ENCODE results near the gene MAGI2. TPM values are rescaled to one million over a fixed set of nuclear protein-coding genes. Genes with fewer than 3 reads are reported as not detected.

Gene MAGI2
- total RNA-seq: 1 to 10 TPM in 3 of 4 donors, under 1 TPM in 1; 0.98 to 4.8 (median 2.5) TPM

DNA sequence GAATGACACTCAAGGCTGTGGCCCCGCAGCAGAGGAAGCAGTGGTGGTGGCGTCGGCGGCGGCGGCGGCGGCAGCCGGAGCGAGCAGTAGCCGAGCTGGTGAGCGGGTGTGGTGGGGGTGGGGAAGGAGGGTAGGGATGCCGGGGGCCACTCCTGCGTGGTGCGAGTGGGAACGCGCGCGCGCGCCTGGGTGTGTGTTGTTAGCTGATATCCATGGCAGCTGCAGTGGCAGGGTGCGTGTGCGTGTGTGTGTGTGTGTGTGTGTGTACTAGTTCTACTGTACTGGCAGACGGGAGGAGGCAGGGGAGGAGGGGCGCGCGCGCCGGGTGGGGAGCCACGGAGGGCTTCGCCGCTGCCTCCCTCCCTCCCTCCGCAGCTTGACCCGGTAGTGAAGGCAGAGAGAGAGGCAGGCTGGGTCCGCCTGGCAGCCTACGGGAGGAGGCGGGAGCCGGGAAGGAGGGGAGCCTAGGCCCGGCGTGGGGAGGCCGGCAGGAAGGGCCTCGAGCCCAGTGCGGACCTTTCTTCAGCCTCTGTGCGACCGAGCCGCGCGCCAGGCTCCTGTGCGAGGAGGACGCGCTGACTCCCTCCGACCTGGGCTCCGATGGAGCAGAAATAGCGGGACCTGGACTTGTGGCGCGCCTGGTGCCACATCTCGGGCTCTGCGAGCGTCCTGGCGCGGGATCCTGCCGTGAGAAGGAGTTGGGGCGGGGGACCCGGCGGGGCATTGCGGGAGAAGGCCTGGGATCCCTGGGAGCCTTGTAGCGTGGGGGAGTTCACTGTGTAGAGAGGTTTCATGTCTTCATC is at the start of gene MAGI2:
MAGI2 (minus strand) TSS at position 110 of the 803 bp plus-strand sequence. CDS start 347 bp downstream, outside the sequence.
- peak within 1 kb of the TSS; percentile 70 for H3K4me3 ChIP-seq
- H3K4me1 ChIP-seq: peaks cover 23% of the 10 kb centered on the region
- no peaks in the 10 kb centered on the region for H3K9me3 ChIP-seq
- H3K36me3 ChIP-seq: no peaks in the 10 kb centered on the region
- TF ChIP-seq POLR2AphosphoS5 (IDR thresholded peaks at IDR 0.05) (peak in 2 of 3 donors; percentile 37 to 62), EP300 (IDR thresholded peaks at IDR 0.05) (no peak), POLR2A (IDR thresholded peaks at IDR 0.05) (peak; percentile 16 to 52)
- TF ChIP-seq, protein P1, sequence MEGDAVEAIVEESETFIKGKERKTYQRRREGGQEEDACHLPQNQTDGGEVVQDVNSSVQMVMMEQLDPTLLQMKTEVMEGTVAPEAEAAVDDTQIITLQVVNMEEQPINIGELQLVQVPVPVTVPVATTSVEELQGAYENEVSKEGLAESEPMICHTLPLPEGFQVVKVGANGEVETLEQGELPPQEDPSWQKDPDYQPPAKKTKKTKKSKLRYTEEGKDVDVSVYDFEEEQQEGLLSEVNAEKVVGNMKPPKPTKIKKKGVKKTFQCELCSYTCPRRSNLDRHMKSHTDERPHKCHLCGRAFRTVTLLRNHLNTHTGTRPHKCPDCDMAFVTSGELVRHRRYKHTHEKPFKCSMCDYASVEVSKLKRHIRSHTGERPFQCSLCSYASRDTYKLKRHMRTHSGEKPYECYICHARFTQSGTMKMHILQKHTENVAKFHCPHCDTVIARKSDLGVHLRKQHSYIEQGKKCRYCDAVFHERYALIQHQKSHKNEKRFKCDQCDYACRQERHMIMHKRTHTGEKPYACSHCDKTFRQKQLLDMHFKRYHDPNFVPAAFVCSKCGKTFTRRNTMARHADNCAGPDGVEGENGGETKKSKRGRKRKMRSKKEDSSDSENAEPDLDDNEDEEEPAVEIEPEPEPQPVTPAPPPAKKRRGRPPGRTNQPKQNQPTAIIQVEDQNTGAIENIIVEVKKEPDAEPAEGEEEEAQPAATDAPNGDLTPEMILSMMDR (IDR thresholded peaks at IDR 0.05): no peak
- peaks cover 23% of the 10 kb centered on the region for H3K27me3 ChIP-seq
- peak within 1 kb of the TSS; percentile 95 for H3K27ac ChIP-seq
- WGBS: 2% methylated on average over 27 of the region's 67 CpGs
- DNase-seq (ENCODE audit: low spot score in 2 of 2): peak; percentile 90 to 91

DNA sequence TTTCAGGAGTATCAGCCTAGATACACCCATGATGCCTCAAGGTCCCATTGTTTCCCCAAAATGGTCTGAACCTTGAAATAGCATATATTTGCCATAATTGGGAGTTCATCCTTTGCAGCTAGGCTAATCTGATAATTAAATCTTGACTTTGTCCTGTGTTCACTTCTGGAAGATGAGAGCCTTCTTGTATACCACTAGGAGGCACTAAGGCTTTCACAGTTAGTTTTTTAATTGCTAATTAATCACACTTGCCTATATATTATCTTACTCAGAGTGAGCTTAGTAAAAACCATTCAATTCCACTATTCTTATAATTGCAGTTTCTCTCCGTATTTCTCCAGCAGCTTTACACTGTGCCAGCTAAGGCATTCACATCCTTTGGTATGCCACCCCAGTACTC is 48.7 kb upstream of the MAGI2 start:
- Histone ChIP-seq H3K4me3 (no peak overlapping the region), H3K4me1 (no peaks in the 10 kb centered on the region), H3K27me3 (no peaks in the 10 kb centered on the region), H3K27ac (no peak overlapping the region), H3K36me3 (no peaks in the 10 kb centered on the region), H3K9me3 (no peaks in the 10 kb centered on the region)
- WGBS: 83% methylated on average over 1 of the region's 1 CpG
- no peak for DNase-seq (ENCODE audit: low spot score in 2 of 2)
- TF ChIP-seq POLR2AphosphoS5 (IDR thresholded peaks at IDR 0.05) (no peak), EP300 (IDR thresholded peaks at IDR 0.05) (no peak), POLR2A (IDR thresholded peaks at IDR 0.05) (no peak)
- TF ChIP-seq, protein P1 (IDR thresholded peaks at IDR 0.05): no peak

DNA sequence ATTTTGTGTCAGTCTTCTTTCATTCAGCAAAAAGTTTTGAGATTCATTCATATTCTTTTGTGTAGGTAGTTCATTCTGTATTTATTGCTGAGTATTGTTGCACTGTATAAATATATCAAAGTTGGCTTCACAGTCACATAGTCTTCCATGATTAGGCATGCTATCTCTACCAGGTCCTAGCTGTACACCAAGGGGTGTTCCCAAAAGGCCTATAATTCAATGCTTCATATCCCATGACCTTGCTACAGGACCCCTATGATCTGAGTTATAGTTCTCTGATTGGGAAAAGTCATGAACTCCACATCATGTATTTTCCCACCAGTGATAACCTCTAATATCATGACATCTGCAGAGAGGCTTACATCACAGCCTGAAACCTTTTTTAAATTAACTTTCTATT is 47.3 kb upstream of the MAGI2 start:
- H3K27ac ChIP-seq: no peak overlapping the region
- no peak for DNase-seq (ENCODE audit: low spot score in 2 of 2)
- H3K27me3 ChIP-seq: no peaks in the 10 kb centered on the region
- H3K36me3 ChIP-seq: no peaks in the 10 kb centered on the region
- H3K9me3 ChIP-seq: no peaks in the 10 kb centered on the region
- no peak for TF ChIP-seq POLR2AphosphoS5 (IDR thresholded peaks at IDR 0.05)
- no peak for TF ChIP-seq POLR2A (IDR thresholded peaks at IDR 0.05)
- no peak for TF ChIP-seq EP300 (IDR thresholded peaks at IDR 0.05)
- TF ChIP-seq, protein P1 (IDR thresholded peaks at IDR 0.05): no peak
- no peaks in the 10 kb centered on the region for H3K4me1 ChIP-seq
- H3K4me3 ChIP-seq: no peak overlapping the region

DNA sequence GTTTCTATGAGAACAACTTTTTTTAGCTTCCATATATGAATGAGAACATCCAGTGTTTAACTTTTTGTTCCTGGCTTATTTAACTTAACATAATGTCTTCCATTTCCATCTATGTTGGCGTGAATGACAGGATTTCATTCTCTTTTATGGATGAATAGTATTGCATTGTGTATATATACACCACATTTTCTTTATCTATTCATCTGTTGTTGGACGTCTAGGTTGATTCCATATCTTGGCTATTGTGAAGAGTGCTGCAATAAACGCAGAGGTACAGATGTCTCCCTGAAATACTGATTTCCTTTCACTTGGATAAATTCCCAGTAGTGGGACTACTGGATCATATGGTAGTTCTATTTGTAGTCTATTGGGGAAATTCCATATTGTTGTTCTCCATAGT is 44.3 kb upstream of the MAGI2 start:
- WGBS: 66% methylated on average over 3 of the region's 3 CpGs
- Histone ChIP-seq H3K9me3 (no peaks in the 10 kb centered on the region), H3K27ac (no peak overlapping the region), H3K4me3 (no peak overlapping the region), H3K27me3 (no peaks in the 10 kb centered on the region), H3K4me1 (no peaks in the 10 kb centered on the region), H3K36me3 (no peaks in the 10 kb centered on the region)
- TF ChIP-seq EP300 (IDR thresholded peaks at IDR 0.05): no peak
- TF ChIP-seq, protein P1 (IDR thresholded peaks at IDR 0.05): no peak
- TF ChIP-seq POLR2AphosphoS5 (IDR thresholded peaks at IDR 0.05): no peak
- no peak for TF ChIP-seq POLR2A (IDR thresholded peaks at IDR 0.05)
- DNase-seq (ENCODE audit: low spot score in 2 of 2): no peak

DNA sequence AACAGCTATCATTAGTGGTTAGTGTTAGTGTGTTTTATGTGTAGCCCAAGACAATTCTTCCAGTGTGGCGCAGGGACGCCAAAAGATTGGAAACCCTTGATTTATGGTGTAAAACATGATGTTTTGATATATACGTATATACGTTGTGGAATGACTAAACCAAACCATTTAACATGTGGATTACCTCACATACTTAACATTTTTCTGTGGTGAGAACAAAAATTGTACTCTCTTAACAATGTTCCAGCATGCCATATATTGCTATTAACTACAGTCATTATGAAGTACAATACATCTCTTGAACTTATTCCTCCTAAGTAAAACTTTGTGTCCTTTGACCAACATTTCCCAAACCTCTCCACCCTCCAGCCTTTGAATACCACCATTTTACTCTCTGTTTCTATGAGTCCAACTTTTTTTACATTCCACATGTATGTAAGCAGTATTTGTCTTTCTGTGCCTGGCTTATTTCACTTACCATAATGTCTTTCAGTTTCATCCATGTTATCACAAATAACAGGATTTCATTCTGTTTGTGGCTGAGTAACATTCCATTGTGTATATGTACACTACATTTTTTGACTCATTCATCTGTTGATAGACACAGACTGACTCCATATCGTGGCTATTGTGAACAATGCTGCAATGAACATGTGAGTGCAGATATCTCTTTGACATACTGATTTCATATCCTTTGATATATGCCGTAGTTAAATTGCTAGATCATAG is 42.2 kb upstream of the MAGI2 start:
- DNase-seq (ENCODE audit: low spot score in 2 of 2): no peak
- WGBS: 55% methylated on average over 6 of the region's 6 CpGs
- Histone ChIP-seq H3K27ac (no peak overlapping the region), H3K27me3 (no peaks in the 10 kb centered on the region), H3K4me1 (no peaks in the 10 kb centered on the region), H3K4me3 (no peak overlapping the region), H3K9me3 (no peaks in the 10 kb centered on the region), H3K36me3 (no peaks in the 10 kb centered on the region)
- no peak for TF ChIP-seq EP300 (IDR thresholded peaks at IDR 0.05)
- TF ChIP-seq, protein P1 (IDR thresholded peaks at IDR 0.05): no peak
- no peak for TF ChIP-seq POLR2AphosphoS5 (IDR thresholded peaks at IDR 0.05)
- TF ChIP-seq POLR2A (IDR thresholded peaks at IDR 0.05): no peak

Measured in suprapubic skin (tissue), 4 donors.